HUES6 (cell line): ENCODE data around the gene OR10D3.

Experiments used
- H3K27ac ChIP-seq: 2 replicates; pipeline ENCODE4 v1.7.0; 2013; ENCODE audit warnings: low read depth, mild to moderate bottlenecking, low read length, inconsistent platforms
- H3K27me3 ChIP-seq: 2 replicates; pipeline ENCODE4 v1.6.1; 2013; ENCODE audit warnings: low read length; ENCODE audit not compliant: control insufficient read depth, insufficient read depth
- H3K36me3 ChIP-seq: 2 replicates; pipeline ENCODE4 v1.6.1; 2013; ENCODE audit warnings: low read length; ENCODE audit not compliant: control insufficient read depth, insufficient read depth
- H3K4me1 ChIP-seq: 2 replicates; pipeline ENCODE4 v1.6.1; 2013; ENCODE audit warnings: low read length; ENCODE audit not compliant: control insufficient read depth, insufficient read depth
- H3K4me3 ChIP-seq: 2 replicates; pipeline ENCODE4 v1.5.1; 2013; ENCODE audit warnings: low read depth, low read length
- H3K9ac ChIP-seq: one replicate; pipeline ENCODE4 v1.6.1; 2013; ENCODE audit warnings: mild to moderate bottlenecking, low read length
- H3K9me3 ChIP-seq: 2 replicates; pipeline ENCODE4 v1.6.1; 2013; ENCODE audit warnings: low read depth, low read length; ENCODE audit not compliant: control insufficient read depth, insufficient read depth

OR10D3 gene

GRCh38 chr11:124170801-124171586 lies 12.2 kb upstream of the OR10D3 start:
- Histone ChIP-seq H3K4me1 (peaks cover 19% of the 10 kb centered on the region), H3K36me3 (no peaks in the 10 kb centered on the region), H3K9me3 (no peaks in the 10 kb centered on the region), H3K27ac (no peak overlapping the region), H3K4me3 (peak overlapping the region; percentile 42), H3K9ac (no peak overlapping the region), H3K27me3 (peaks cover 55% of the 10 kb centered on the region)

GRCh38 chr11:124172101-124172500 lies 11.0 kb upstream of the OR10D3 start:
- no peaks in the 10 kb centered on the region for H3K36me3 ChIP-seq
- H3K4me3 ChIP-seq, result no peak overlapping the region
- peaks cover 44% of the 10 kb centered on the region for H3K27me3 ChIP-seq
- H3K4me1 ChIP-seq, result peaks cover 19% of the 10 kb centered on the region
- no peak overlapping the region for H3K27ac ChIP-seq
- no peak overlapping the region for H3K9ac ChIP-seq
- no peaks in the 10 kb centered on the region for H3K9me3 ChIP-seq

GRCh38 chr11:124172599-124172998 lies 10.5 kb upstream of the OR10D3 start:
- Histone ChIP-seq H3K27me3 (peaks cover 39% of the 10 kb centered on the region), H3K4me1 (peaks cover 17% of the 10 kb centered on the region), H3K36me3 (no peaks in the 10 kb centered on the region), H3K9ac (no peak overlapping the region), H3K9me3 (no peaks in the 10 kb centered on the region), H3K27ac (no peak overlapping the region), H3K4me3 (no peak overlapping the region)

- Histone ChIP-seq H3K4me1 (peaks cover 7% of the 10 kb centered on the region), H3K4me3 (no peak overlapping the region), H3K27ac (no peak overlapping the region), H3K27me3 (peaks cover 24% of the 10 kb centered on the region; the same call in 1 of the 2 replicates), H3K9me3 (no peaks in the 10 kb centered on the region), H3K9ac (peak overlapping the region; percentile 1), H3K36me3 (no peaks in the 10 kb centered on the region)
Measured at GRCh38 chr11:124174001-124174583, 9.1 kb upstream of the OR10D3 start.

GRCh38 chr11:124176925-124177715 lies 6.0 kb upstream of the OR10D3 start:
- no peak overlapping the region for H3K9ac ChIP-seq
- H3K36me3 ChIP-seq, result no peaks in the 10 kb centered on the region
- no peak overlapping the region for H3K27ac ChIP-seq
- peaks cover 7% of the 10 kb centered on the region for H3K4me1 ChIP-seq
- peaks cover 3% of the 10 kb centered on the region; the same call in 1 of the 2 replicates for H3K9me3 ChIP-seq
- peaks cover 6% of the 10 kb centered on the region; the same call in 1 of the 2 replicates for H3K27me3 ChIP-seq
- no peak overlapping the region for H3K4me3 ChIP-seq

GRCh38 chr11:124179310-124179709 lies 3.8 kb upstream of the OR10D3 start:
- peaks cover 3% of the 10 kb centered on the region for H3K4me1 ChIP-seq
- peaks cover 3% of the 10 kb centered on the region; the same call in 1 of the 2 replicates for H3K9me3 ChIP-seq
- H3K9ac ChIP-seq, result no peak overlapping the region
- no peaks in the 10 kb centered on the region for H3K36me3 ChIP-seq
- H3K4me3 ChIP-seq, result no peak overlapping the region
- no peak overlapping the region for H3K27ac ChIP-seq
- H3K27me3 ChIP-seq, result no peaks in the 10 kb centered on the region

- Histone ChIP-seq H3K9me3 (no peaks in the 10 kb centered on the region), H3K4me3 (no peak overlapping the region), H3K27ac (no peak overlapping the region), H3K4me1 (peaks cover 19% of the 10 kb centered on the region; the same call in 1 of the 2 replicates), H3K36me3 (no peaks in the 10 kb centered on the region), H3K9ac (peak overlapping the region; percentile 5), H3K27me3 (peaks cover 19% of the 10 kb centered on the region; the same call in 1 of the 2 replicates)
Measured at GRCh38 chr11:124190298-124191139, 7.4 kb downstream of the OR10D3 start.

GRCh38 chr11:124193221-124194010 lies 10.3 kb downstream of the OR10D3 start:
- Histone ChIP-seq H3K9me3 (no peaks in the 10 kb centered on the region), H3K36me3 (no peaks in the 10 kb centered on the region), H3K27me3 (peaks cover 15% of the 10 kb centered on the region; the same call in 1 of the 2 replicates), H3K4me1 (peaks cover 19% of the 10 kb centered on the region; the same call in 1 of the 2 replicates), H3K4me3 (no peak overlapping the region), H3K9ac (no peak overlapping the region), H3K27ac (no peak overlapping the region)

GRCh38 chr11:124194293-124195188 lies 11.4 kb downstream of the OR10D3 start:
- no peak overlapping the region for H3K9ac ChIP-seq
- H3K27ac ChIP-seq, result no peak overlapping the region
- H3K9me3 ChIP-seq, result no peaks in the 10 kb centered on the region
- H3K27me3 ChIP-seq, result peaks cover 15% of the 10 kb centered on the region; the same call in 1 of the 2 replicates
- no peak overlapping the region for H3K4me3 ChIP-seq
- peaks cover 19% of the 10 kb centered on the region; the same call in 1 of the 2 replicates for H3K4me1 ChIP-seq
- H3K36me3 ChIP-seq, result no peaks in the 10 kb centered on the region
